HCT116 (cell line): ENCODE data around the gene THSD7B. TPM values are rescaled to one million over a fixed set of nuclear protein-coding genes. Genes with fewer than 3 reads are reported as not detected.

Source experiments
- ATAC-seq: fragments of 200-7000 bp; cut with Tn5 transposase; 2 replicates; pipeline ENCODE4 v1.9.1; 2020; ENCODE audit warnings: mild to moderate bottlenecking, moderate library complexity
- BruUV-seq: library from RNA; stranded (reverse); fragments of 400-500 nt; replicated peaks from 2 replicates; lab custom pipeline; 2021; lab: Mats Ljungman, UMichigan
- CTCF ChIA-PET: fragments of 300-600 bp; sonication (Branson Sonifier 250); formaldehyde crosslinking; loops from one replicate; lab custom pipeline; 2021; ENCODE audit warnings: antibody characterized with exemption; lab: Charles Lee
- POLR2A ChIA-PET: fragments of 300-600, 350-600 bp; sonication (Branson Sonifier 250); formaldehyde crosslinking; loops from one replicate; lab custom pipeline; 2021; ENCODE audit warnings: antibody characterized with exemption; lab: Charles Lee
- RAD21 ChIA-PET, 2 experiments: fragments of 300-600 bp; sonication (Branson Sonifier 250); formaldehyde crosslinking; loops; one replicate each; lab custom pipeline; 2023; ENCODE audit warnings: low total read pairs in 2 of 2; ENCODE audit not compliant: uncharacterized antibody in 2 of 2, unreplicated experiment in 2 of 2, low non-redundant PET in 1 of 2; lab: Charles Lee
- DNase-seq: peaks from one replicate; pipeline ENCODE4 v3.0.0-alpha.2; 2010; ENCODE audit warnings: low read depth, low spot score
- H2AFZ ChIP-seq: fragments of 200-600 bp; shearing (Covaris generic), sonication (generic); 2 replicates; pipeline ENCODE4 v1.6.1; 2017; ENCODE audit warnings: low read depth, mixed run types, mixed read lengths, antibody characterized with exemption, low read length; ENCODE audit not compliant: poor library complexity, severe bottlenecking
- H3K27ac ChIP-seq: 2 replicates; pipeline ENCODE4 v1.5.1; 2012; ENCODE audit warnings: low read depth, low read length
- H3K27me3 ChIP-seq: fragments of 200-600 bp; sonication (generic); 2 replicates; pipeline ENCODE4 v1.6.1; 2016; ENCODE audit warnings: mixed run types, low read length, mixed read lengths; ENCODE audit not compliant: insufficient read depth
- H3K36me3 ChIP-seq, 2 experiments: fragments of 200-500 bp in 1 of 2; fragments of 200-600 bp in 1 of 2; sonication (Bioruptor generic) in 1 of 2; sonication (generic) in 1 of 2; 2 replicates each; pipeline versions ENCODE4 v1.5.1 to v1.6.1; 2014 to 2016; ENCODE audit warnings: low read length in 2 of 2, inconsistent platforms in 1 of 2, mixed read lengths in 1 of 2, mixed run types in 1 of 2; ENCODE audit not compliant: insufficient read depth in 2 of 2, control insufficient read depth in 1 of 2
- H3K4me1 ChIP-seq, 2 experiments: fragments of 200-600 bp in 1 of 2; sonication (generic) in 1 of 2; 2 replicates each; pipeline versions ENCODE4 v1.5.1 to v1.6.1; 2012 to 2017; ENCODE audit warnings: low read length in 2 of 2, inconsistent platforms in 1 of 2, mild to moderate bottlenecking in 1 of 2, mixed read lengths in 1 of 2, mixed run types in 1 of 2, moderate library complexity in 1 of 2; ENCODE audit not compliant: insufficient read depth in 2 of 2, control insufficient read depth in 1 of 2
- H3K4me2 ChIP-seq: fragments of 200-600 bp; sonication (generic); 2 replicates; pipeline ENCODE4 v1.6.1; 2017; ENCODE audit warnings: mixed run types, low read length, mixed read lengths
- H3K4me3 ChIP-seq, 2 experiments: fragments of 200-600 bp in 1 of 2; sonication (generic) in 1 of 2; replicated peaks in 1 of 2; 2 replicates each; pipeline ENCODE4 v1.5.1; 2011 to 2016; ENCODE audit warnings: low read length in 2 of 2, control low read depth in 1 of 2, low read depth in 1 of 2, mild to moderate bottlenecking in 1 of 2, mixed read lengths in 1 of 2, mixed run types in 1 of 2
- H3K79me2 ChIP-seq: fragments of 200-600 bp; sonication (generic); 2 replicates; pipeline ENCODE4 v1.6.1; 2017; ENCODE audit warnings: mild to moderate bottlenecking, mixed run types, low read length, moderate library complexity, mixed read lengths; ENCODE audit not compliant: insufficient read depth
- H3K9ac ChIP-seq: fragments of 200-600 bp; sonication (generic); 2 replicates; pipeline ENCODE4 v1.6.1; 2016; ENCODE audit warnings: low read length, mixed read lengths
- H3K9me2 ChIP-seq: fragments of 200-600 bp; sonication (generic), shearing (Covaris generic); 2 replicates; pipeline ENCODE4 v1.6.1; 2017; ENCODE audit warnings: mixed run types, mild to moderate bottlenecking, moderate library complexity; ENCODE audit not compliant: insufficient read depth
- H3K9me3 ChIP-seq, 2 experiments: fragments of 200-500 bp in 1 of 2; fragments of 200-600 bp in 1 of 2; sonication (Bioruptor generic) in 1 of 2; sonication (generic) in 1 of 2; 2 replicates each; pipeline ENCODE4 v1.6.1; 2014 to 2017; ENCODE audit warnings: low read length in 2 of 2, mixed read lengths in 2 of 2, inconsistent platforms in 1 of 2, low read depth in 1 of 2, mild to moderate bottlenecking in 1 of 2, mixed run types in 1 of 2, moderate library complexity in 1 of 2; ENCODE audit not compliant: control insufficient read depth in 1 of 2, insufficient read depth in 1 of 2
- H4K20me1 ChIP-seq: fragments of 200-600 bp; sonication (generic), shearing (Covaris generic); 2 replicates; pipeline ENCODE4 v1.6.1; 2017; ENCODE audit warnings: mixed run types, mild to moderate bottlenecking, moderate library complexity; ENCODE audit not compliant: insufficient read depth
- CBX3 ChIP-seq: IDR thresholded peaks from 2 replicates; pipeline ENCODE4 v1.6.1; 2012; ENCODE audit warnings: low read depth
- EGR1 ChIP-seq: IDR thresholded peaks from 2 replicates; pipeline ENCODE4 v1.6.1; 2012; ENCODE audit warnings: low read depth
- ELF1 ChIP-seq: IDR thresholded peaks from 2 replicates; pipeline ENCODE4 v1.6.1; 2012; ENCODE audit warnings: low read depth, borderline replicate concordance
- EZH2 ChIP-seq: fragments of 200-600 bp; sonication (generic); IDR thresholded peaks from 2 replicates; pipeline ENCODE4 v1.6.1; 2017; ENCODE audit warnings: antibody characterized with exemption, mixed run types
- EZH2phosphoT487 ChIP-seq: fragments of 200-600 bp; IDR thresholded peaks from 2 replicates; pipeline ENCODE4 v1.6.1; 2018; ENCODE audit warnings: antibody characterized with exemption, borderline replicate concordance
- JUND ChIP-seq: IDR thresholded peaks from 2 replicates; pipeline ENCODE4 v1.6.1; 2012
- POLR2AphosphoS5 ChIP-seq: IDR thresholded peaks from 2 replicates; pipeline ENCODE4 v1.6.1; 2011; ENCODE audit warnings: mild to moderate bottlenecking, low read depth, low read length, moderate library complexity
- SP1 ChIP-seq: IDR thresholded peaks from 2 replicates; pipeline ENCODE4 v1.6.1; 2012; ENCODE audit warnings: low read depth
- ZNF274 ChIP-seq: fragments of 200-500 bp; sonication (Bioruptor generic); IDR thresholded peaks from 2 replicates; pipeline ENCODE4 v1.6.1; 2014; ENCODE audit warnings: mild to moderate bottlenecking, low read depth, low read length, inconsistent platforms
- intact Hi-C: fragments of 100-400 bp; cut with micrococcal nuclease; formaldehyde crosslinking; loops from 2 replicates; pipeline ENCODE4 v1.10.0; 2022
- total RNA-seq: library from RNA; stranded (reverse); gene quantifications from one replicate; pipeline ENCODE4 v1.2.1, GENCODE V29; 2021; ENCODE audit not compliant: unreplicated experiment
- TF ChIP-seq, protein P1 (sequence below): IDR thresholded peaks from 2 replicates; pipeline ENCODE4 v1.6.1; 2012; ENCODE audit warnings: low read depth
- TF ChIP-seq, protein P2 (sequence below): IDR thresholded peaks from 2 replicates; pipeline ENCODE4 v1.6.1; 2012

THSD7B gene
- total RNA-seq, 1 experiment from 2014 or later: not detected

DNA sequence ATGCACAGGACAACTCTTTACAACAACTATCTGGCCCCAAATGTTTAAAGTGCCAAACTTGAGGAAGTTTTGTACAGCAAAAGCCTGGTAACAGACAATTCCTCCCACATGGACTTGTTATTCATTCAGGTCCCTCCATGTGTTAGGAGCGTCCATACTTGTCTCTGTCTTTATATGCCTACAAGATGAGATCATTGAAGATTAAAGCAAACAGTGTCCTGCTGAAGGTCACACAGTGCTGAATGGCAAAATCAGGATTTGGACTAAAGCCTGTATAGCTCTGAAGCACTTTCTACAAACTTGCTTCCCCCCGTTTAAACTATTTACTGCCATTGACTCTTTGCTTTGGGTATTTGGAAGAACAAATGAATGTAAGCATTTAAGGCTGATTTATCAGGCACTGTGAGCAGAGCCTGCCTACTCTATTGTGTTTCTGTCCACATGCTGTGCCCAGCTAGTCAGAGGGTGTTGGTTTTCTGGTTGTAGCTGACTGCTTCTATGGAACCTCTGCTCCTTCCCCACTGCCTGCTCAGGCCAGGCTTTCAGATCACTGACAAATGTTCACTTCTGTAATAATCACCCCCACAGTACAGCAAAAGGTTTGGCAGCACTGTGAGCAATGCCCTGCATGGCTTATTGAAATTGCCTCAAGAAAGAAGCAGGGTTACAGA lies 274.3 kb downstream of the THSD7B start:
- ChIA-PET CTCF (no interaction called here), RAD21 (no interaction called here), POLR2A (no interaction called here)
- H3K79me2 ChIP-seq: no peaks in the 10 kb centered on the region
- peaks cover 0 to 12% of the 10 kb centered on the region in 2 experiments; a peak in 2 of 4 replicates for H3K9me3 ChIP-seq
- H3K4me1 ChIP-seq: no peaks in the 10 kb centered on the region
- ATAC-seq (no peak), DNase-seq (no peak)
- TF ChIP-seq ELF1: no peak
- TF ChIP-seq, protein P1, sequence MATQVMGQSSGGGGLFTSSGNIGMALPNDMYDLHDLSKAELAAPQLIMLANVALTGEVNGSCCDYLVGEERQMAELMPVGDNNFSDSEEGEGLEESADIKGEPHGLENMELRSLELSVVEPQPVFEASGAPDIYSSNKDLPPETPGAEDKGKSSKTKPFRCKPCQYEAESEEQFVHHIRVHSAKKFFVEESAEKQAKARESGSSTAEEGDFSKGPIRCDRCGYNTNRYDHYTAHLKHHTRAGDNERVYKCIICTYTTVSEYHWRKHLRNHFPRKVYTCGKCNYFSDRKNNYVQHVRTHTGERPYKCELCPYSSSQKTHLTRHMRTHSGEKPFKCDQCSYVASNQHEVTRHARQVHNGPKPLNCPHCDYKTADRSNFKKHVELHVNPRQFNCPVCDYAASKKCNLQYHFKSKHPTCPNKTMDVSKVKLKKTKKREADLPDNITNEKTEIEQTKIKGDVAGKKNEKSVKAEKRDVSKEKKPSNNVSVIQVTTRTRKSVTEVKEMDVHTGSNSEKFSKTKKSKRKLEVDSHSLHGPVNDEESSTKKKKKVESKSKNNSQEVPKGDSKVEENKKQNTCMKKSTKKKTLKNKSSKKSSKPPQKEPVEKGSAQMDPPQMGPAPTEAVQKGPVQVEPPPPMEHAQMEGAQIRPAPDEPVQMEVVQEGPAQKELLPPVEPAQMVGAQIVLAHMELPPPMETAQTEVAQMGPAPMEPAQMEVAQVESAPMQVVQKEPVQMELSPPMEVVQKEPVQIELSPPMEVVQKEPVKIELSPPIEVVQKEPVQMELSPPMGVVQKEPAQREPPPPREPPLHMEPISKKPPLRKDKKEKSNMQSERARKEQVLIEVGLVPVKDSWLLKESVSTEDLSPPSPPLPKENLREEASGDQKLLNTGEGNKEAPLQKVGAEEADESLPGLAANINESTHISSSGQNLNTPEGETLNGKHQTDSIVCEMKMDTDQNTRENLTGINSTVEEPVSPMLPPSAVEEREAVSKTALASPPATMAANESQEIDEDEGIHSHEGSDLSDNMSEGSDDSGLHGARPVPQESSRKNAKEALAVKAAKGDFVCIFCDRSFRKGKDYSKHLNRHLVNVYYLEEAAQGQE: no peak
- TF ChIP-seq EZH2: no peak
- no peak for TF ChIP-seq EGR1
- H3K4me3 ChIP-seq: no peak overlapping the region
- intact Hi-C loops: no loop called here
- H3K27me3 ChIP-seq: no peaks in the 10 kb centered on the region
- H3K27ac ChIP-seq: no peak overlapping the region
- H3K9me2 ChIP-seq: no peaks in the 10 kb centered on the region
- no peak overlapping the region for H2AFZ ChIP-seq
- no TSS peak for BruUV-seq
- H4K20me1 ChIP-seq: no peaks in the 10 kb centered on the region
- H3K4me2 ChIP-seq: no peak overlapping the region
- no peaks in the 10 kb centered on the region for H3K36me3 ChIP-seq
- no peak overlapping the region for H3K9ac ChIP-seq

DNA sequence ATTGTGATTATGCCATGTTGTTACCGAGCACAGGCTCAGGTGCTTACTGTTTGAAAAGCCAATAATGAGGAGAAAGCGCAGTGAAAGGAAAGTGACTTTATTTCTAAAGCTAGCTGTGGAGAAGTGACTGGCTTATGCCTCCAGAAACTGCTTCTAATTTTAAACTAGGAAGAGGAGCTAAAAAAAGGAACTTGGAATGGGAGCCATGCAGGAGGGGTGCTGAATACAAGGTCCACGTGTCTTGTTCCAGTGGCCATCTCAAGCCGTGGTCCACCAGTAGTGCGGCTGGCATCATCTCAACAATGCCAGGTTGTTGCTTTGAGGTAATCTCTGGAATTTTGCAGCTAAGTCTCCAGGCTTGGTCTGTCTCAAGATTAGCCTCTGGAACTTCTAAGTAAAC lies 282.0 kb downstream of the THSD7B start:
- Histone ChIP-seq H3K4me1 (no peaks in the 10 kb centered on the region), H3K9ac (no peak overlapping the region), H3K36me3 (no peaks in the 10 kb centered on the region), H3K4me3 (no peak overlapping the region), H3K27ac (no peak overlapping the region), H3K9me2 (no peaks in the 10 kb centered on the region), H3K9me3 (no peaks in the 10 kb centered on the region; a peak in 2 of 4 replicates), H3K27me3 (no peaks in the 10 kb centered on the region), H3K4me2 (no peak overlapping the region), H4K20me1 (no peaks in the 10 kb centered on the region), H3K79me2 (no peaks in the 10 kb centered on the region), H2AFZ (no peak overlapping the region)
- no TSS peak for BruUV-seq
- ChIA-PET RAD21 (no interaction called here), CTCF (no interaction called here), POLR2A (no interaction called here)
- DNase-seq (no peak), ATAC-seq (no peak)
- intact Hi-C loops: no loop called here
- TF ChIP-seq POLR2AphosphoS5 (no peak), EGR1 (no peak), JUND (no peak), ZNF274 (no peak), EZH2phosphoT487 (no peak), SP1 (no peak), CBX3 (no peak)
- TF ChIP-seq, protein P1: no peak
- TF ChIP-seq, protein P2, sequence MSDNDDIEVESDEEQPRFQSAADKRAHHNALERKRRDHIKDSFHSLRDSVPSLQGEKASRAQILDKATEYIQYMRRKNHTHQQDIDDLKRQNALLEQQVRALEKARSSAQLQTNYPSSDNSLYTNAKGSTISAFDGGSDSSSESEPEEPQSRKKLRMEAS: no peak
